Stimulated activated memory B cell treated with anti-CD40 and anti-IgM and Interleukin-4, amounts not matched to agents 10 μg/mL and 1 μg/mL and 100 μg/mL, for 72 hours (primary cell): ENCODE data around the gene GSG1L.

ENCODE experiments used
- ATAC-seq: fragments of 150-1000 bp; cut with Tn5 transposase; 2 replicates; pipeline ENCODE4 v1.10.0; 2021
- H3K27ac Mint-ChIP-seq: one replicate; pipeline ENCODE4 v1.8.0; 2022; ENCODE audit warnings: mild to moderate bottlenecking, mixed read lengths
- H3K27me3 Mint-ChIP-seq: one replicate; pipeline ENCODE4 v1.8.0; 2022; ENCODE audit warnings: mixed read lengths
- H3K36me3 Mint-ChIP-seq: one replicate; pipeline ENCODE4 v1.8.0; 2022; ENCODE audit warnings: mixed read lengths
- H3K4me1 Mint-ChIP-seq: one replicate; pipeline ENCODE4 v1.8.0; 2022; ENCODE audit warnings: mixed read lengths
- H3K4me3 Mint-ChIP-seq: one replicate; pipeline ENCODE4 v1.8.0; 2022; ENCODE audit warnings: mild to moderate bottlenecking, moderate library complexity, mixed read lengths
- H3K9me3 Mint-ChIP-seq: one replicate; pipeline ENCODE4 v1.8.0; 2022; ENCODE audit warnings: mixed read lengths

The GSG1L gene

DNA sequence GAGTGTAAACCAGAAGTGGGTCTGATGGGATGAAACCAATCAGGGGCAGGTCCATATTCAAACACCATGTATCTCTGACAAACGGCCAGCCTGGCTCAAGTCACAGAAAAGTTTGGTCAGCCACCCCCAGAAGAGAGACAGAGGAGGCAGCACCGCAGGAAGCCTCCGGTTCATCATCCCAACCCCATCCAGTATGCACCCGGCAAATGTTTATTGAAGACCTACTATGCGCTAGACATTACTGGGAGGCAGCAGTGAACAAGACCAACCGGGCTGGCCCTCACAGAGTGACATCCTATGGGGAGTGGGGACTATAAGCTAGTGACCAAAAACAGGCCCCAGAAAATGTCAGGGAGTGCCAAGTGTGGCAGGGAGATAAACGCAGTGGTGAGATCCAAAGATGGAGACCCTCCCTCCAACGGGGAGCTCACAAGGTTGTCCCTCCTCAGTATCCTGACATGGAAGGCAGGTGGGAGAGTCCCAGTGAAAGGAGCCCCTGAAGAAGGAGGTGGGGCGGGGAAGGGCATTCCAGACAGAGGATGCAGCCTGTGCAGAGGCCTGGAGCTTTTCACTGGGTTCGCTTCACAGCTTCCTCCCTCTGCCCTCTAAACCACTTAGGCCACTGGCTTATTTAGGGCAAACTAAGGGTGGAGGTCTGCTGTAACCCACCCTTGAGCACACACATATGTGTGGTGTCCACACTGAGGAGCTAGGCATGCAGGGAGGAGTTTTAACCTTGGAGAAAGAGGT, 2.0 kb downstream of the GSG1L start:
- H3K36me3 Mint-ChIP-seq = no peaks in the 10 kb centered on the region
- H3K4me1 Mint-ChIP-seq = peaks cover 6% of the 10 kb centered on the region
- no peak overlapping the region for H3K27ac Mint-ChIP-seq
- ATAC-seq = no peak
- no peak overlapping the region for H3K4me3 Mint-ChIP-seq
- peaks cover 81% of the 10 kb centered on the region for H3K27me3 Mint-ChIP-seq
- H3K9me3 Mint-ChIP-seq = no peaks in the 10 kb centered on the region

DNA sequence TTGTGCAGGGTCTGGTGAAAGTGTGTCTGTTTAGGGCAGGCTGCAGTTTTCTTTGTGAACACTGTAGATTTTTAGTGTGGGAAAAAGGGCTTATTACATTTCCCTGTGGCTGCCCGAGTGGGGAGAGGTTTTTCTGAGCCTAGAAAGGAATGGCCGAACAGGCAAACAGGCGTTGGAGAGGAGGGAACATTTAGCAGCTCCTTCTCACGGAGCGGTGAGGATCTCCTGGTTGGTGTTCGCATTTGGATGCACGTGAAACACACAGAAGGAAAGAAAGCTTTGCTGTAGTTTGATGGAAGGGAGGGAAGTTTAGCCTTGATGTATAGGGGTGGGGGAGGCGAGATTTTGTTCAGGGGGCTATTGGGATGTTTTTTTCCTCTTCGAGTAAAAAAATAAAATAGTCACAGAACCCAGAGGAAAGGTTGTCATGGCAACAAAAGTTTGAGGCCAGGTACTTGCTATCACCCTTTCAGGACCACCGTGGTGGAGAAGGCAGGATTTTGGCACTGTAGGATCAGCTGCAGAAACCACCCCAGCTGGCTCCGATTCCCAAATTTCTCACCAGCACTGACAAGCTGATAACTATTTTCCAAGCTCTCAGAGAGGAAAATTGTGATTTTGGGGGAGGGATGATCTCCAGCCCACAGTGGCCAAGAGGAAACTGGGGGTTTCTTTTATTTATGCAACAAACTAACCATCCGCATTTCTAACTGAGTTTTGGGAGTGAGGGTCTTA, 3.5 kb downstream of the GSG1L start:
- no peak overlapping the region for H3K27ac Mint-ChIP-seq
- no peaks in the 10 kb centered on the region for H3K9me3 Mint-ChIP-seq
- H3K36me3 Mint-ChIP-seq = no peaks in the 10 kb centered on the region
- no peak for ATAC-seq
- H3K27me3 Mint-ChIP-seq = peaks cover 69% of the 10 kb centered on the region
- no peak overlapping the region for H3K4me3 Mint-ChIP-seq
- peaks cover 6% of the 10 kb centered on the region for H3K4me1 Mint-ChIP-seq

DNA sequence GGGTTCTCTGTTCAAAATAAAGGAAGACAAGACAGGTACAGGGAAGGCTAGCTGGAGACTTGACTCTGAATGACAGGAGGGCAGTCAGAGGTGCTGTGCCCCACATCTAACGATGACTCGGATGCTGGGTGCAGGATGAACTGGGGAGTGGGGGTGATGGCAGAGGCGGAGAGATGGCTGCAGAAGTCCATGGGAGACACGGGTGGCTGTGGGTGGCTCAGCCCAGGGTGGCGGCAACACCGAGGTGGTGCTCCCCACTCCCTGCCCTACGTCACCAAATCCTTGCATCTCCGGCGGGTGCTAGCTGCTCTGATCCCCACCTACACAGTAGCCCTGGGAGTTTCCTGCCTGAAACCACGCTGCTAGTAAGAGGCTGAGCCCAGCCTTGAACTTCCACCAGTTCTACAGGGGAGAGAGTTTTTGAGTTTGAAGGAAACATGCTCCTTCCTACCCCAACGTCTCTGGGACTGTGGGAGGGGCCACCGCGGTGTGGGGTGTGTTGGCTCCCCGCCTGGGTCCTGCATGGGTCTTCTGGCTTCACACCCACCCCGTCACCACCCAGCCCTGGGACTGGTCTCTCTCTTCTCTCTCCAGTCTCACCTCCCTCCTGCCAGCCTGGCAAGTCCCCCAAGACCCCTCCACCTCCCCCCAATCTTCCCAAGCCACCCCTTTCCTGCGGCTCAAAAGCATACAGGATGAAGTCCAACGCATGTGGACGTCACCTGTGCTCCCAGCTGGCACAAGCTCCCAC, 4.5 kb downstream of the GSG1L start:
- Mint-ChIP-seq H3K27ac (no peak overlapping the region), H3K4me1 (peaks cover 6% of the 10 kb centered on the region), H3K27me3 (peaks cover 66% of the 10 kb centered on the region), H3K36me3 (no peaks in the 10 kb centered on the region), H3K9me3 (no peaks in the 10 kb centered on the region), H3K4me3 (no peak overlapping the region)
- no peak for ATAC-seq

DNA sequence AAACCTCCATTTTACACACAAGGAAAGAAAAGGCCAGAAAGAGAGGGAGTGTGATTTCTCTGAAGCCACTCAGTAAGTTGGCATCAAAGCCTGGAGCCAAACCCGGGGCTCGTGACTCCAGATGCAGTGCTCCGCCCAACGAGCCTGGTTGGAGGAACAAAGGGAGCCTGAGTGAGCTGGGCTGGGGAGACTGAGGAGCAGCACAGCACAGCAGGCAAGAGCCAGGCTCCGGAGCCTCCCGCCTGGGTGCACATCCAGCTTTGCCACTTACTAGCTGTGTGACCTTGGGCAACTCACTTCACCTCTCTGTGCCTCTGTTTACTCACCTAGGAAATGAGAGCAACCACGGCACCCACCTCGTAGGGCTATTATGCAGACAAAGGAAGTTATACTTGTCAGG, 5.6 kb downstream of the GSG1L start:
- peaks cover 75% of the 10 kb centered on the region for H3K27me3 Mint-ChIP-seq
- H3K4me1 Mint-ChIP-seq = peaks cover 6% of the 10 kb centered on the region
- no peak overlapping the region for H3K27ac Mint-ChIP-seq
- no peaks in the 10 kb centered on the region for H3K9me3 Mint-ChIP-seq
- ATAC-seq = no peak
- no peaks in the 10 kb centered on the region for H3K36me3 Mint-ChIP-seq
- no peak overlapping the region for H3K4me3 Mint-ChIP-seq

DNA sequence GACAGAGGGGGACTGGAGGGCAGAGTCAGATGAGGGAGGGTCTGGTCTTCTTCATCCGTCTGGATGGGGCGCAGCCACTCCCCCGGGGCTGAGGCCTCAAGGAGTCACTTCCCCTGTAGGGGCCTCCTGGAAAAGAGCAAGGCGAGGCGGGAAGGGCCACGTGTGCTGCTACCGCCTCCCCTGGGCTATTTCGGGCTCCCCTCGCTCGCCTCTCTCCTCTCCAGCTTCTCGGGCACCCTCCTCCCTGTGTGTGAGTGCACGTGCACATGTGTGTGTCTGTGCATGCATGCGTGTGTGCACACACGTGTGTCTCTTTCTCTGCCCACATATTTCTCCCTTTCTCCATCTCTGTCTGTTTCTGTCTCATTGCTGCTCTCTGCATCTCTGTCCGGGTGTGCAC, 10.1 kb downstream of the GSG1L start:
- H3K4me1 Mint-ChIP-seq = no peaks in the 10 kb centered on the region
- no peak for ATAC-seq
- H3K27me3 Mint-ChIP-seq = peaks cover 31% of the 10 kb centered on the region
- H3K36me3 Mint-ChIP-seq = no peaks in the 10 kb centered on the region
- no peaks in the 10 kb centered on the region for H3K9me3 Mint-ChIP-seq
- H3K4me3 Mint-ChIP-seq = no peak overlapping the region
- H3K27ac Mint-ChIP-seq = no peak overlapping the region

DNA sequence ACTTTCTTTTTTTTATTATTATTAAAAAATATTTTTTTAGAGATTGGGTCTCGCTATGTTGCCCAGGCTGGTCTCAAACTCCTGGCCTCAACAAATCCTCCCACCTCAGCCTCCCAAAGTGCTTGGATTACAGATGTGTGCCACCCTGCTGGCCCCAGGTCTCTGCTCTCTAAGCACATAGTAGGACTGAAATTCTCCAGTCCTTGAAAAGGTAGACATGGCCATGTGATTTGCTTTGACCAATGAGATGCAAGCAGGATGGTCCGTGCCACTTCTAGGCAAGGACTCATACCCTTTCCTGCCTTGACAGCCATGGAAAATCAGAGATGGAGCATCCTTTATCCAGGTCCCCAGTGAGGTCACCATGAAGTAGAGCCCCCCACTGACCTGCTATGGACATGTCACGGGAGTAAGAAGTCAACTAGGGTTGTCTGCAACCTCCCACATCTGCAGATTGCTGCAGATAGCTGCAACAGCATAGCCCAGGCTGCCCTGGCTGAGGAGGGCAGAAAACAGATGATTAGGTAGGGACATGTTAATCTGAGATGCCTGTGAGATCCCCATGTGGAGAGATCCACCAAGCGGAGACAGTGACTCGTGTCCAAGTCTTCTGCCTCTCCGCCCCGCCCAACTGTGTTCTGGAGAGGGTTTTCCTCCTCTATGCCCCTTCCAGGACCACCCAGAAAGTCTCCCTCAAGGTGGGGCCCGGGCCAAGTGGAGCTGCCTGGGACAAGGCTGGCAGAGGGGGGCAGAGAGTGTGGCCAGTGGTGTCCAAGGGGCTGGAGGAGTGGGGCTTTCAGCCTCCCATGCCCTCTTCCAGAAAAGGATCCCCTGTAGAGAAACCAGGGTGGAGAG, 11.0 kb downstream of the GSG1L start:
- no peaks in the 10 kb centered on the region for H3K9me3 Mint-ChIP-seq
- no peak for ATAC-seq
- H3K4me3 Mint-ChIP-seq = no peak overlapping the region
- H3K36me3 Mint-ChIP-seq = no peaks in the 10 kb centered on the region
- peaks cover 25% of the 10 kb centered on the region for H3K27me3 Mint-ChIP-seq
- H3K27ac Mint-ChIP-seq = no peak overlapping the region
- no peaks in the 10 kb centered on the region for H3K4me1 Mint-ChIP-seq

DNA sequence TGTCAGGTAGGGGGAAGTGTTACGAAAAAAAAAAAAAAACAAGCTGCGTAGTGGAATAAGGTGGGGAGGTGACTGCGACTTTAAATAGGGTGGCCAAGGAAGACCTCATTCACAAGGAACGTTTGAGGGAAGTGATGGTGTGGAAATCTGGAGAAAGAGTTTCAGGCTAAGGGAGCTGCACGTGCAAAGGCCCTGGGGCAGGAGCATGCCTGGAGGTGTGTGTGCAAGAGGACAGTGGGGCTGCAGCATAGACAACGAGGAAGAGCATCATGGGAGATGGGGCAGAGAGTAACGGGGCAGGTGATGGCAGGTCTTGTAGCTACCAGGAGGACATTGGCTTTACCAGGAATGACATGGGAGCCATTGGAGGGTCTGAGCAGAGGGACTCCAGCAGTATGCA, 12.0 kb downstream of the GSG1L start:
- no peaks in the 10 kb centered on the region for H3K4me1 Mint-ChIP-seq
- ATAC-seq = no peak
- H3K27me3 Mint-ChIP-seq = peaks cover 23% of the 10 kb centered on the region
- no peaks in the 10 kb centered on the region for H3K36me3 Mint-ChIP-seq
- no peak overlapping the region for H3K4me3 Mint-ChIP-seq
- H3K9me3 Mint-ChIP-seq = peaks cover 5% of the 10 kb centered on the region
- no peak overlapping the region for H3K27ac Mint-ChIP-seq

DNA sequence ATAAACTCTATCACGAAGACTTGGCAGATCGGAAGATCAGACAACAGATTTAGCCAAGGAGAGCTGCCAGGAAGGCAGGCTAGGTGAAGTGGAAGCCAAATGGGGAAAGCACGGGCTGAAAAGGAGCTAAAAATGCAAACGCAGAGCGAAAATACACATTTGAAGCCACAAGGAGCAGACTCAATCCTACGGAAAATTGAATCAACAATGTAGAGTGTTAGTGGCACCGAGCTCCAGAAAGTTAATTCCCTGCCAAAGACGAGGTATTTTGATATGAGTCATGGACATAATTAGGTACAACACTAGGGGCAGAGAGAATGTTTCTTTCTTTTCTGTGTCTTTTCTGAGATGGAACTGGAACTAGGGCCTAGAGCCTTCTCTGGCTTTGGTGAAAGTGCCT, 20.7 kb downstream of the GSG1L start:
- no peaks in the 10 kb centered on the region for H3K36me3 Mint-ChIP-seq
- H3K4me1 Mint-ChIP-seq = no peaks in the 10 kb centered on the region
- no peak for ATAC-seq
- peaks cover 25% of the 10 kb centered on the region for H3K27me3 Mint-ChIP-seq
- no peak overlapping the region for H3K4me3 Mint-ChIP-seq
- H3K9me3 Mint-ChIP-seq = peaks cover 5% of the 10 kb centered on the region
- no peak overlapping the region for H3K27ac Mint-ChIP-seq

DNA sequence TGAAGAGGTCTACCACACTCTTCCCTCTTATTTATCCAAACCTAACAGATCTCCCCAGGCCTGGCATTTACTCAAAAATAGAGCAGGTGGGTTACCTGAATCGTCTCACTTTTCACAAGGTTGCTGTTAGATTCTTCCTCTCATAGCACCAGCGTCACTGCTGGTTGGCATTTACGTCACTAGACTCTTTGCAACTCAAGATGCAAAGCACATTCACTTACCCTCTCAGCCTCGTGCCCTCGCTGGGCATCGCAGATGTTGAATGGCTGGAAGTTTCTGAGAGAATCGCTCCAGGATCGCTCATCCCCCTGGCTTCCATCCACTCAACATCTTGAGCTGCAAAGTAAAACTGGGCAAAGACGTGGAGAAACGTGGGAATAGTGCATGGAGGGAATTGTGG, 21.9 kb downstream of the GSG1L start:
- Mint-ChIP-seq H3K4me3 (no peak overlapping the region), H3K27ac (no peak overlapping the region), H3K36me3 (no peaks in the 10 kb centered on the region), H3K27me3 (peaks cover 29% of the 10 kb centered on the region), H3K4me1 (no peaks in the 10 kb centered on the region), H3K9me3 (peaks cover 1% of the 10 kb centered on the region)
- ATAC-seq = no peak

DNA sequence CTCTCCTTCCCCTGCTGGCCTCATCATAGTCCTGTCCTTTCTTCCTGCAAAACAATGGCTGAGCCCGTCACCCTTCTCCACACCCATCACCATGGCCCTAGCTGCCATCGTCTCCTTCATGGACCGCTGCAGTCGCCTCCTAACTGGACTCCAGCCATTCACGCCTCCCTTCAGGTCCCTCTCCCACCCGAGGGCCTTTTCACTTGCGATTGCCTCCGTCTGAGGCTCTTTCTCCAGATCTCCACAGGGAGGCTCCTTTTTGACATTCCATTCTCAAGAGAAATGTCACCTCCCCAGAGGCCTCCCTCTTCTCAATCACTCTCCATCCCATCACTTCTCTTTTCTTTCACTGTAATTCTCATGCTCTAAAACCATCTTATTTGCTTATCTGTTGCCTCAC, 23.5 kb downstream of the GSG1L start:
- no peaks in the 10 kb centered on the region for H3K4me1 Mint-ChIP-seq
- peaks cover 35% of the 10 kb centered on the region for H3K27me3 Mint-ChIP-seq
- H3K27ac Mint-ChIP-seq = no peak overlapping the region
- H3K4me3 Mint-ChIP-seq = no peak overlapping the region
- no peaks in the 10 kb centered on the region for H3K36me3 Mint-ChIP-seq
- ATAC-seq = no peak
- no peaks in the 10 kb centered on the region for H3K9me3 Mint-ChIP-seq

DNA sequence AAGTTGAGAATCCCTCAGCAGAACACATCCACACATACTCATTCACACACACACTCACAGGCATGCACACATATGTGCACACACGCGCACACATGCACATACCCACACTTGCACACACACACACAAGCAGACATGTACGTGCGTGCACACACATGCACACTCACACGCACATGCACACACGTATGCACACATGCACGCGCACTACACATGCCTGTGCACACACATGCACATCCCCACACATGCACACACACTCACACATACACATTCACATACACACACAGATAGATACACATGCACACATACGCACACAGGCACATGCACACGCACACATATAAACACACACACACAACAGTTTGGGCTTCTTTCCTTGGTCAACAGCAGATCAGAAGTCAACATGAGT, 24.0 kb downstream of the GSG1L start:
- ATAC-seq = no peak
- Mint-ChIP-seq H3K27me3 (peaks cover 35% of the 10 kb centered on the region), H3K4me1 (no peaks in the 10 kb centered on the region), H3K36me3 (no peaks in the 10 kb centered on the region), H3K27ac (no peak overlapping the region), H3K4me3 (no peak overlapping the region), H3K9me3 (no peaks in the 10 kb centered on the region)

DNA sequence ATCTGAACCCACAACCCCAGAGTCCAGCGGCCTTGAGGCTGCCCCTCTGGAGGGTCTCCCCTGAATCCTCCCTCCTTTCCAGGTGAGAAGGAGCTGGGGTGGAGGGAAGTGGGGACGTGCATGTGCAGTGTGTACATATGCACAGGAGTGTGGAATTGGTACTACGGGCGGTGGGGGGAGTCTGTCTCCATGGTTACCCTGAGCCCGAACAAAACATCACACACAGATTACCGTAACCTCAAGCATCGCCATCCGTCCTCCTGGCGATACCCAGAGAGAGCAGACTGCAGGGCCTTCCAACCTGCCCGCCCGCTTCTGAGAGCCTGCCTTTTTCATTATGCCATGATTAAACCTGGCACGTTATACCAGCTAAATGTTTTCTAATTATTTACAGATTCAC, 25.1 kb downstream of the GSG1L start:
- ATAC-seq = no peak
- Mint-ChIP-seq H3K27ac (no peak overlapping the region), H3K9me3 (no peaks in the 10 kb centered on the region), H3K36me3 (no peaks in the 10 kb centered on the region), H3K4me1 (no peaks in the 10 kb centered on the region), H3K27me3 (peaks cover 34% of the 10 kb centered on the region), H3K4me3 (no peak overlapping the region)

DNA sequence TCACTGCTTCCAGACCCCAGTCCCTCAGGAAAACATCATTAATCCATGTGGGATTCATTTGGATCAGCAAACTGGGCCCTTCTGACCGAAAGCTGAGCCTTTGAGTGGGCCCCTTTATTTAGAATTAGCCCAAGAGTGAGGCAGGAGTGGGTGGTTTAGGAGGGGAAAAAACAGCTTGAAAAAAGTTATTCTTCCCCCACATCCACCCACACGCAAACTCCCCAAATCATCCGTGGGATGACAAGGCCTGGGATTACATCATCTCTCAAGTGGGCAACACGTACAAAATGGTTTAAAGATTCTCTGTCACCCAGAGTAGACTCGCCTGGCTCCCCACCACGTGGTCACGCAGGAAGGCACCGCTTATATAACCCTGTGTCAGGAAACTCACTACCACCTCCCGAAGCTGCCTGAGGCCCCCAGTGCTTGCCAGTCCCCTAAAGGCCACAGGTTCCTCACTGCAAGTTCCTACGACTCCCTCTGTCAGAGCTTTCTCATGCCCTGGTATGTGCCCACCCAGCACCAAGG, 27.6 kb downstream of the GSG1L start:
- Mint-ChIP-seq H3K4me1 (no peaks in the 10 kb centered on the region), H3K9me3 (peaks cover 4% of the 10 kb centered on the region), H3K27ac (no peak overlapping the region), H3K4me3 (no peak overlapping the region), H3K27me3 (peaks cover 26% of the 10 kb centered on the region), H3K36me3 (no peaks in the 10 kb centered on the region)
- no peak for ATAC-seq

DNA sequence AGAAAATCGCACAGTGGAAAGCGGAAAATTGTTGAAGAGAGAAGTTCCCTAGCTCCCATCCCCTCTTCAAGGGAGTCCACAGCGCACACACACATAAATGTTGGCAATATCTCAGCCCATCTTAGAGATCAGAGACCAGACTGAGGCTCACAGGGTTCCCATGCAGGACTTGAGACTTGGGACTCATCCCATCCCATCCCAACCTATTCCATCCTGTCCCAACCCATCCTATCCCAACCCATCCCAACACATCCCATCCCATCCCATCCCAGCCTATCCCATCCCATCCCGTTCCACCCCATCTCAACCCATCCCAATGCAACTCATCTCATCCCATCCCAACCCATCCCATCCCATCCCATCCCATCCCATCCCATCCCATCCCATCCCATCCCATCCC, 29.6 kb downstream of the GSG1L start:
- Mint-ChIP-seq H3K27ac (no peak overlapping the region), H3K27me3 (peaks cover 26% of the 10 kb centered on the region), H3K36me3 (no peaks in the 10 kb centered on the region), H3K4me1 (no peaks in the 10 kb centered on the region), H3K9me3 (peaks cover 11% of the 10 kb centered on the region), H3K4me3 (no peak overlapping the region)
- ATAC-seq = no peak
